Sigmoid colon (tissue), 7 donors: ENCODE results near the gene WNK1. TPM values are rescaled to one million over a fixed set of nuclear protein-coding genes. Genes with fewer than 3 reads are reported as not detected.
"Not testable (repeated sequence)": the region's sequence is repeated elsewhere in the genome, so short reads cannot be mapped to it uniquely, and the experiment has no call there.

Experiments
- DNase-seq: peaks from one replicate; pipeline ENCODE4 v3.0.0-alpha.2; 2019
- H3K27ac ChIP-seq, 4 donors: fragments of 200-600 bp; sonication (generic); one replicate each; pipeline ENCODE4 v1.5.1; 2016 to 2019; ENCODE audit warnings: mild to moderate bottlenecking in 1 of 4
- H3K27me3 ChIP-seq, 3 donors: fragments of 200-600 bp; sonication (generic); one replicate each; pipeline ENCODE4 v1.5.1; 2019; ENCODE audit warnings: mild to moderate bottlenecking in 1 of 3
- H3K36me3 ChIP-seq, 4 donors: fragments of 200-600 bp; sonication (generic); one replicate each; pipeline ENCODE4 v1.5.1; 2016 to 2019
- H3K4me1 ChIP-seq, 4 donors: fragments of 200-600 bp; sonication (generic); one replicate each; pipeline ENCODE4 v1.5.1; 2017 to 2019
- H3K4me3 ChIP-seq, 4 donors: fragments of 200-600 bp; sonication (generic); one replicate each; pipeline ENCODE4 v1.5.1; 2017 to 2019; ENCODE audit warnings: mild to moderate bottlenecking in 2 of 4, moderate library complexity in 1 of 4
- H3K9me3 ChIP-seq, 4 donors: fragments of 200-600 bp in 3 of 4; sonication (generic) in 3 of 4; one replicate each; pipeline versions ENCODE4 v1.5.1 to v1.6.1; 2013 to 2019
- EP300 ChIP-seq, 4 donors: sonication (generic); formaldehyde crosslinking; IDR thresholded peaks; one replicate each; pipeline ENCODE4 v1.6.1; 2017; ENCODE audit warnings: antibody characterized with exemption in 4 of 4
- POLR2A ChIP-seq, 2 donors: fragments of 450-650 bp; IDR thresholded peaks; one replicate each; pipeline ENCODE4 v1.6.1; 2016; ENCODE audit warnings: antibody characterized with exemption in 2 of 2, mild to moderate bottlenecking in 2 of 2, moderate library complexity in 2 of 2
- POLR2AphosphoS5 ChIP-seq, 4 donors: sonication (generic); formaldehyde crosslinking; IDR thresholded peaks; one replicate each; pipeline ENCODE4 v1.6.1; 2017; ENCODE audit warnings: antibody characterized with exemption in 4 of 4
- WGBS, 2 donors: extraction: QIAGEN DNeasy Blood & Tissue Kit; methylation state at CpG; one replicate each; pipeline ENCODE4 v1.1.7; 2013; 5-methylcytosine and 5-hydroxymethylcytosine counted together
- intact Hi-C: fragments of 100-400 bp; cut with DNase I; formaldehyde crosslinking; loops from one replicate; pipeline ENCODE4 v1.15.1; 2023
- polyA plus RNA-seq, 3 donors: library from polyadenylated mRNA; stranded (reverse); fragments of 200-250 nt; gene quantifications; one replicate each; pipeline ENCODE4 v1.2.3, GENCODE V29; 2013
- total RNA-seq, 4 donors: library from RNA; depleted of rRNA; stranded (reverse); fragments of >200 nt; gene quantifications; one replicate each; pipeline ENCODE4 v1.1.0, GENCODE V29; 2016
- TF ChIP-seq, protein P1 (sequence below), 4 experiments: fragments of 450-650 bp in 3 of 4; fragments of 200-600 bp in 1 of 4; IDR thresholded peaks; one replicate each; pipeline ENCODE4 v1.5.1; 2016 to 2019; ENCODE audit warnings: antibody characterized with exemption in 4 of 4, mild to moderate bottlenecking in 3 of 4, moderate library complexity in 2 of 4
- donor health status: healthy with polysubstance abuse.
- donor health status: Bipolar disorder and iron deficiency.
- donor health status: healthy.

The WNK1 gene
- total RNA-seq (100 to 1,000 TPM in 1 of 4 donors, 10 to 100 TPM in 3; 73.6 to 146 (median 84.8) TPM), polyA plus RNA-seq (10 to 100 TPM; 13.2 to 39.8 (median 17.1) TPM)

DNA sequence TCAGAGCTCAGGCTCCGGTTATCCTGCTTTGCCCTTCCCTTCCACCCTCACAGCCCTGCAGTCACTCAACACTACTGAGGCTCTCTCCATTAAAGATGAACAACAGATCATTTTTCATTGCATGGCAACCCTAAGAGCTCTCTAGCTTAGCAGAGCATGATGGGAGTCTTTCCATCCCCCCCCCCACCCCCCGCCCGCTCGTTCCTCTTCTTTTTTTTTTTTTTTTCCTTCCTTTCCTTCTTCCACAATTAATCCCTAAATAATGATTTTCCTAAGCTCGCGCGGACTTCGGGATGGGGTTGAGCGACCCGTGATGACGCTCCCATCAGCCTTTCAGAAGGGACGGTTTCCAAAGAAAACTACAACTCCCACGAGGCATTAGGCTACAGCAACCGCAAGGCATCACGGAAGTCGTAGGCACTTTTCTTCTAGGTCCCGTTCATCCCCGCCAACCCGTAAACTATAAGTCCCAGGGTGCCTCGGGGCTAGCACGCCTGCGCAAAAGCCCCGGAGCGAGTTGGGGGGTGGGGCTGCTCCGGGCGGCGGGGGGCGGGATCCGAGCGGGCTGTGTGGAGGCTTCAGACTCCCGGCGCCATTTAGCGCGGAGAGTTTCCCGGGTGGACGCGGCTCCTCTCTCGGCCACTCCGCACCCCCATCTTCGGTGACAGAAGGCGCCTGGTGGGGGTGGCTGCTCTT lies at the start of gene WNK1:
TSS of gene WNK1 (plus strand) at position 581 of the 696 bp plus-strand sequence. CDS start 987 bp downstream, outside the sequence.
- H3K36me3 ChIP-seq = no peaks in the 10 kb centered on the region
- peak within 1 kb of the TSS; percentile 97 to 99 (median 99) for H3K27ac ChIP-seq
- H3K9me3 ChIP-seq = no peaks in the 10 kb centered on the region
- peak; percentile 98 for DNase-seq
- intact Hi-C loops = loop anchor here (1.0 to 5.0 kb wide), 6 partner anchors 65 to 840 kb away; partner anchors contain the start of genes ERC1, FBXL14 and RAD52
- peak within 1 kb of the TSS; percentile 87 to 97 (median 93) for H3K4me3 ChIP-seq
- 1% methylated on average over 41 of the region's 41 CpGs for WGBS, 2 donors
- H3K4me1 ChIP-seq = peaks cover 0 to 49% (median 31%) of the 10 kb centered on the region in 4 donors
- peak; percentile 95 to 98 (median 96) for TF ChIP-seq POLR2AphosphoS5 (IDR thresholded peaks at IDR 0.05)
- TF ChIP-seq EP300 (IDR thresholded peaks at IDR 0.05) = no peak
- peak; percentile 86 to 90 for TF ChIP-seq POLR2A (IDR thresholded peaks at IDR 0.05)
- H3K27me3 ChIP-seq = no peaks in the 10 kb centered on the region

DNA sequence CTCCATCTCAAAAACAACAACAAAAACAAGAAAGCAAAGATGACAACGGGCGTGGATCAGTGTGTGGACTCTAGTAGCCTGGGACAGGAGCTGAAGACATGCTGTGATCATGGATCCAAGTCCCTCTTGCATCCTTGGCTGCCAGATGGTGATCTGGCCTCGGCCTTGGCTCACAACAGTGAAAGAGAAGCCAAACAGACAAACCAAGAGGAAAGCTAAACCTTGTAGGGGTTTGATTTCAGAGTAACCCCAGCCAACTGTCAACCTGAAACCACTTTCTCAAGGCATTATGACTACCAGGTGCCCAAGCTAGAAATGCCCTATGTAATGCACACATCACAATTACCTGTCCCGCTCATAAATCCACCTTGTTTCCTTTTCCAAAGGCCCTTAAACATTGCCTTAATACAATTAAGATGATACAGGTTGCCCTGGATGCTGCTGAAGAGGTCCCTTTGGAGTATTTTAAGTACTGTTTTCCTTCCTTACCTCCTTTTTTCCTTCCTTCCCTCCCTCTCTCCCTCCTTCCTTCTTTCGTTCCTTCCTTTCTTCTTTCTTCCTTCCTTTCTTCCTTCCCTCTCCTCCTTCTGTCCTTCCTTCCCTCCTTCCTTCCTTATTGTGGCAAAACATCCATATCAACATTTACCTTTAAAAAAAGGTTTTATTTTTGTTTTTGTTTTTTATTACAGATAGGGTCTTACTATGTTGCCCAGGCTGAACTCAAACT lies 47.7 kb upstream of the WNK1 start:
- no peaks in the 10 kb centered on the region for H3K36me3 ChIP-seq
- H3K27me3 ChIP-seq = no peaks in the 10 kb centered on the region
- no peaks in the 10 kb centered on the region for H3K4me1 ChIP-seq
- H3K4me3 ChIP-seq = no peak overlapping the region
- no peaks in the 10 kb centered on the region for H3K9me3 ChIP-seq
- DNase-seq = no peak
- intact Hi-C loops = no loop called here
- 91% methylated on average over 5 of the region's 5 CpGs for WGBS, 2 donors
- H3K27ac ChIP-seq = no peak overlapping the region
- TF ChIP-seq POLR2A (IDR thresholded peaks at IDR 0.05) (no peak), POLR2AphosphoS5 (IDR thresholded peaks at IDR 0.05) (no peak), EP300 (IDR thresholded peaks at IDR 0.05) (no peak)
- TF ChIP-seq, protein P1, sequence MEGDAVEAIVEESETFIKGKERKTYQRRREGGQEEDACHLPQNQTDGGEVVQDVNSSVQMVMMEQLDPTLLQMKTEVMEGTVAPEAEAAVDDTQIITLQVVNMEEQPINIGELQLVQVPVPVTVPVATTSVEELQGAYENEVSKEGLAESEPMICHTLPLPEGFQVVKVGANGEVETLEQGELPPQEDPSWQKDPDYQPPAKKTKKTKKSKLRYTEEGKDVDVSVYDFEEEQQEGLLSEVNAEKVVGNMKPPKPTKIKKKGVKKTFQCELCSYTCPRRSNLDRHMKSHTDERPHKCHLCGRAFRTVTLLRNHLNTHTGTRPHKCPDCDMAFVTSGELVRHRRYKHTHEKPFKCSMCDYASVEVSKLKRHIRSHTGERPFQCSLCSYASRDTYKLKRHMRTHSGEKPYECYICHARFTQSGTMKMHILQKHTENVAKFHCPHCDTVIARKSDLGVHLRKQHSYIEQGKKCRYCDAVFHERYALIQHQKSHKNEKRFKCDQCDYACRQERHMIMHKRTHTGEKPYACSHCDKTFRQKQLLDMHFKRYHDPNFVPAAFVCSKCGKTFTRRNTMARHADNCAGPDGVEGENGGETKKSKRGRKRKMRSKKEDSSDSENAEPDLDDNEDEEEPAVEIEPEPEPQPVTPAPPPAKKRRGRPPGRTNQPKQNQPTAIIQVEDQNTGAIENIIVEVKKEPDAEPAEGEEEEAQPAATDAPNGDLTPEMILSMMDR (IDR thresholded peaks at IDR 0.05) = no peak

DNA sequence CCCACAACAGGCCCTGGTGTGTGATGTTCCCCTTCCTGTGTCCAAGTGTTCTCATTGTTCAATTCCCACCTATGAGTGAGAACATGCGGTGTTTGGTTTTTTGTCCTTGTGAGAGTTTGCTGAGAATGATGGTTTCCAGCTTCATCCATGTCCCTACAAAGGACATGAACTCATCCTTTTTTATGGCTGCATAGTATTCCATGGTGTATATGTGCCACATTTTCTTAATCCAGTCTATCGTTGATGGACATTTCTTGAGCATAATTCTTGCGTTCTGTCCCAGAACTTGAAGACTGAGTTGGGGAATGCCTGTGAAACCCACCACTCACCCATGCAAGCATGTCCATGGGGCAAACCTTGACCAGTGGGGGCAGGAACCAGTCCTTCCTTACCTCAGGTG lies 44.3 kb upstream of the WNK1 start:
- H3K27ac ChIP-seq, H3K4me3 ChIP-seq, H3K27me3 ChIP-seq, DNase-seq, intact Hi-C loops, H3K36me3 ChIP-seq, H3K9me3 ChIP-seq, H3K4me1 ChIP-seq: not testable (repeated sequence)
- 85 to 88% methylated on average over 3 of the region's 3 CpGs for WGBS, 2 donors

DNA sequence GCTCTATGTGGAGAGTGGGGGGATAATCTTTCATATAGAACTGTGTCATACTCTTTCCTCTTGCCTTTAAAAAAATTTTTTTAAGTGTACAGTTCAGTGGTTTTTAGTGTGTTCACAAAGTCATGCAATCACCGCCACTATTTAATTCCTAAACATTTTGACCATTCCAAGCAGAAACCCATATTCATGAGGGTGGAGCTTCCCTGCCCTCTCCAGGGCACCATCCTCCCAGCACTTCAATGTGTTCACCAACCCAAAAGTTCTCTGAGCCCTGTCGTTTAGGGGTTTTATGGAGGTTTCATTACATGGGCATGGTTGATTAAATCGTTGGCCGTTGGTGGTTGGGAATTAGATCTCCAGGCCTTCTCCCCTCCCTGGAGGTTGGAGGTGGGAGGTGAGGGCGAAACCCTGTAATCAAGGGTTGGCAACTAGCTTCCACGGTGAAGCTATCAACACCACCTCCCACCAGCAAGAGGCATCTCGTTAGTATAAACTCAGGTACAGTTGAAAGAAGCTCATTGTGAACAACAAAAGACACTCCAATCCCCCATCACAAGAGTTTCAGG lies 42.8 kb upstream of the WNK1 start:
- no peak for DNase-seq
- TF ChIP-seq, protein P1 (IDR thresholded peaks at IDR 0.05) = no peak
- TF ChIP-seq POLR2A (IDR thresholded peaks at IDR 0.05) (no peak), EP300 (IDR thresholded peaks at IDR 0.05) (no peak), POLR2AphosphoS5 (IDR thresholded peaks at IDR 0.05) (no peak)
- 82 to 89% methylated on average over 7 of the region's 7 CpGs for WGBS, 2 donors
- Histone ChIP-seq H3K27me3 (no peaks in the 10 kb centered on the region), H3K4me1 (no peaks in the 10 kb centered on the region), H3K27ac (no peak overlapping the region), H3K4me3 (no peak overlapping the region), H3K9me3 (no peaks in the 10 kb centered on the region), H3K36me3 (no peaks in the 10 kb centered on the region)
- intact Hi-C loops = no loop called here

DNA sequence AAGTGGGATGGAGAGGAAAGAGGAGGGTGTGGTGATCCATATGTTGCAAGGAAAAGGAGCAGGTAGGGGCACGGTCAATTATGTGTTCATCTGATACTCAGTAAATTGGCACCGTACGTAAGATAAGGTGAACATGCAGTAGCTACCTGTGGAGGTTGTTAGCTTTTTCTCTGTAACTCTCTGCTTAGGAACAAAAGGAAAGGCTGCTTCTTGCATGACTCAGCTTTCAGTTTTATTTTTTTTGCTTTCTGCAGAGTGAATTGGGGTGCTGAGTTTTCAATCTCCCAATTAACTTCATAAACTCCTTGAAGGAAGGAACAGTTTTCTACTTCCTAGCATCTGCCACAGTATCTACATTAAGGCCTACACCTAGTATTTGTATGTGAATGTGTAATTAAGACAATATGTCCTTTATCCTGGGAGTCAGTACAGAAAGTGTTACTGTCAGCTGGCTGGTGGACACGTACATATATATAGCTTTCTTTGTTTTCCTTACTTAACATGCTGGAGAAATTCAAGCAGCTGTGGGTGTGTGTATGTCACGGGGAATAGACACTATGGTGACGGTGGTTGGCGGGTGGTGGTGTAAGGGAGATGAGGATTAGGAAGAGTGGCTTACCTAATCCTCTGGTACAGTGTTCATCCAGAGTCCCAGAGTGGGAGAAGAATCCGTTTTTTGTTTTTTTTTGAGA lies 40.1 kb upstream of the WNK1 start:
- H3K4me3 ChIP-seq = no peak overlapping the region
- intact Hi-C loops = no loop called here

More for the DNA sequence above, 40.1 kb upstream of the WNK1 start:
- Histone ChIP-seq H3K9me3 (no peaks in the 10 kb centered on the region), H3K27me3 (no peaks in the 10 kb centered on the region), H3K36me3 (no peaks in the 10 kb centered on the region), H3K27ac (no peak overlapping the region), H3K4me1 (no peaks in the 10 kb centered on the region)
- no peak for TF ChIP-seq POLR2A (IDR thresholded peaks at IDR 0.05)
- TF ChIP-seq, protein P1 (IDR thresholded peaks at IDR 0.05) = no peak
- TF ChIP-seq EP300 (IDR thresholded peaks at IDR 0.05) = no peak
- no peak for TF ChIP-seq POLR2AphosphoS5 (IDR thresholded peaks at IDR 0.05)
- 69 to 71% methylated on average over 8 of the region's 8 CpGs for WGBS, 2 donors
- no peak for DNase-seq
